HFFc6 (cell line): ENCODE data around the gene ROPN1L. TPM values are rescaled to one million over a fixed set of nuclear protein-coding genes. Genes with fewer than 3 reads are reported as not detected.

ENCODE experiments used
- DNase-seq: peaks from one replicate; pipeline ENCODE4 v3.0.0-alpha.2; 2018
- H3K27ac Mint-ChIP-seq: 2 replicates; pipeline ENCODE4 v1.8.0; 2020; ENCODE audit warnings: mild to moderate bottlenecking, mixed read lengths
- H3K27me3 Mint-ChIP-seq: 2 replicates; pipeline ENCODE4 v1.8.0; 2021; ENCODE audit warnings: mild to moderate bottlenecking, moderate library complexity, mixed read lengths; ENCODE audit not compliant: insufficient read depth
- H3K36me3 Mint-ChIP-seq: 2 replicates; pipeline ENCODE4 v1.8.0; 2021; ENCODE audit warnings: low read depth, mixed read lengths
- H3K4me1 Mint-ChIP-seq: 2 replicates; pipeline ENCODE4 v1.8.0; 2020; ENCODE audit warnings: low read depth, mixed read lengths
- H3K4me3 Mint-ChIP-seq: 2 replicates; pipeline ENCODE4 v1.8.0; 2020; ENCODE audit warnings: mild to moderate bottlenecking, moderate library complexity, mixed read lengths
- H3K9me3 Mint-ChIP-seq: 2 replicates; pipeline ENCODE4 v1.8.0; 2020; ENCODE audit warnings: mild to moderate bottlenecking, mixed read lengths
- CTCF ChIP-seq: fragments of 200-600 bp; sonication (generic); IDR thresholded peaks from 2 replicates; pipeline ENCODE4 v1.5.0; 2021; ENCODE audit warnings: antibody characterized with exemption, mild to moderate bottlenecking
- total RNA-seq, 6 experiments: library from RNA; stranded (reverse); fragmentation: NEBNext Ultra II Directional; extraction: Animal tissue kit (Norgen Biotek cat#: 25700); gene quantifications; 2 replicates in 1 of 6; 3 replicates in 5 of 6; pipeline ENCODE4 v1.2.3, GENCODE V29; 2021

The ROPN1L gene
- total RNA-seq, 6 experiments from 2014 or later = 0.38 to 0.68 (median 0.47) TPM

- Mint-ChIP-seq H3K4me3 (peak overlapping the region; percentile 27; the same call in 1 of the 2 replicates), H3K4me1 (peaks cover 77% of the 10 kb centered on the region)
Observed at GRCh38 chr5:10456583-10457420, 15.1 kb downstream of the ROPN1L start.

GRCh38 chr5:10457682-10458574 lies 16.2 kb downstream of the ROPN1L start:
- Mint-ChIP-seq H3K9me3 (no peaks in the 10 kb centered on the region), H3K27me3 (peaks cover 2% of the 10 kb centered on the region), H3K27ac (peak overlapping the region; percentile 13; the same call in 1 of the 2 replicates), H3K4me1 (peaks cover 70% of the 10 kb centered on the region), H3K4me3 (no peak overlapping the region), H3K36me3 (no peaks in the 10 kb centered on the region)
- peak; percentile 17 for TF ChIP-seq CTCF
- no peak for DNase-seq

More at GRCh38 chr5:10456583-10457420, 15.1 kb downstream of the ROPN1L start:
- peak overlapping the region; percentile 70 for H3K27ac Mint-ChIP-seq
- H3K9me3 Mint-ChIP-seq = no peaks in the 10 kb centered on the region
- DNase-seq = peak; percentile 18
- H3K36me3 Mint-ChIP-seq = no peaks in the 10 kb centered on the region
- H3K27me3 Mint-ChIP-seq = peaks cover 3% of the 10 kb centered on the region
- TF ChIP-seq CTCF = no peak

GRCh38 chr5:10459080-10460055 lies 17.7 kb downstream of the ROPN1L start:
- DNase-seq = no peak
- peaks cover 5% of the 10 kb centered on the region for H3K27me3 Mint-ChIP-seq
- no peak overlapping the region for H3K27ac Mint-ChIP-seq
- H3K4me3 Mint-ChIP-seq = no peak overlapping the region
- H3K4me1 Mint-ChIP-seq = peaks cover 56% of the 10 kb centered on the region
- no peak for TF ChIP-seq CTCF
- H3K36me3 Mint-ChIP-seq = no peaks in the 10 kb centered on the region
- H3K9me3 Mint-ChIP-seq = no peaks in the 10 kb centered on the region

GRCh38 chr5:10460252-10460906 lies 18.7 kb downstream of the ROPN1L start:
- Mint-ChIP-seq H3K36me3 (no peaks in the 10 kb centered on the region), H3K9me3 (no peaks in the 10 kb centered on the region), H3K27ac (peak overlapping the region; percentile 22; the same call in 1 of the 2 replicates), H3K4me3 (no peak overlapping the region), H3K4me1 (peaks cover 46% of the 10 kb centered on the region), H3K27me3 (peaks cover 5% of the 10 kb centered on the region)
- DNase-seq = no peak
- no peak for TF ChIP-seq CTCF
